GM15510 (cell line): ENCODE measurements around the gene ACOT7.

Experiments
- POLR2A ChIP-seq: IDR thresholded peaks from 3 replicates; pipeline ENCODE4 v1.6.1; 2011; ENCODE audit warnings: borderline replicate concordance; ENCODE audit not compliant: insufficient read length; ENCODE audit errors: extremely low read depth

Gene ACOT7

GRCh38 chr1:6336776-6337622 is 56.6 kb downstream of the ACOT7 start:
- TF ChIP-seq POLR2A: no peak

GRCh38 chr1:6334261-6334993 is 59.1 kb downstream of the ACOT7 start:
- TF ChIP-seq POLR2A: no peak

- TF ChIP-seq POLR2A: no peak
These were observed 60.7 kb downstream of the ACOT7 start for GRCh38 chr1:6332821-6333220.

GRCh38 chr1:6331543-6332273 is 61.9 kb downstream of the ACOT7 start:
- TF ChIP-seq POLR2A: no peak

- no peak for TF ChIP-seq POLR2A
These were observed 63.1 kb downstream of the ACOT7 start for GRCh38 chr1:6330410-6330911.

- no peak for TF ChIP-seq POLR2A
These were observed 63.7 kb downstream of the ACOT7 start for GRCh38 chr1:6329851-6330250.

GRCh38 chr1:6329396-6329795 is 64.2 kb downstream of the ACOT7 start:
- TF ChIP-seq POLR2A: no peak

- TF ChIP-seq POLR2A: no peak
These were observed 64.9 kb downstream of the ACOT7 start for GRCh38 chr1:6328696-6329095.

- TF ChIP-seq POLR2A: no peak
These were observed 65.5 kb downstream of the ACOT7 start for GRCh38 chr1:6328091-6328490.

- no peak for TF ChIP-seq POLR2A
These were observed 68.1 kb downstream of the ACOT7 start for GRCh38 chr1:6325482-6325881.

GRCh38 chr1:6322161-6322560 is 71.4 kb downstream of the ACOT7 start:
- no peak for TF ChIP-seq POLR2A

- TF ChIP-seq POLR2A: no peak
These were observed 72.4 kb downstream of the ACOT7 start for GRCh38 chr1:6321205-6321604.

GRCh38 chr1:6317098-6317760 is 76.3 kb downstream of the ACOT7 start:
- no peak for TF ChIP-seq POLR2A

GRCh38 chr1:6316240-6317097 is 77.1 kb downstream of the ACOT7 start:
- no peak for TF ChIP-seq POLR2A

GRCh38 chr1:6314503-6314902 is 79.1 kb downstream of the ACOT7 start:
- no peak for TF ChIP-seq POLR2A
